Measurements from ENCODE around the gene MBL2.

GRCh38 chr10:52751337-52751736 lies 21.2 kb downstream of the MBL2 start:
- TF ChIP-seq, protein P1, sequence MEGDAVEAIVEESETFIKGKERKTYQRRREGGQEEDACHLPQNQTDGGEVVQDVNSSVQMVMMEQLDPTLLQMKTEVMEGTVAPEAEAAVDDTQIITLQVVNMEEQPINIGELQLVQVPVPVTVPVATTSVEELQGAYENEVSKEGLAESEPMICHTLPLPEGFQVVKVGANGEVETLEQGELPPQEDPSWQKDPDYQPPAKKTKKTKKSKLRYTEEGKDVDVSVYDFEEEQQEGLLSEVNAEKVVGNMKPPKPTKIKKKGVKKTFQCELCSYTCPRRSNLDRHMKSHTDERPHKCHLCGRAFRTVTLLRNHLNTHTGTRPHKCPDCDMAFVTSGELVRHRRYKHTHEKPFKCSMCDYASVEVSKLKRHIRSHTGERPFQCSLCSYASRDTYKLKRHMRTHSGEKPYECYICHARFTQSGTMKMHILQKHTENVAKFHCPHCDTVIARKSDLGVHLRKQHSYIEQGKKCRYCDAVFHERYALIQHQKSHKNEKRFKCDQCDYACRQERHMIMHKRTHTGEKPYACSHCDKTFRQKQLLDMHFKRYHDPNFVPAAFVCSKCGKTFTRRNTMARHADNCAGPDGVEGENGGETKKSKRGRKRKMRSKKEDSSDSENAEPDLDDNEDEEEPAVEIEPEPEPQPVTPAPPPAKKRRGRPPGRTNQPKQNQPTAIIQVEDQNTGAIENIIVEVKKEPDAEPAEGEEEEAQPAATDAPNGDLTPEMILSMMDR (IDR thresholded peaks at IDR 0.05) = no peak
- TF ChIP-seq POLR2AphosphoS5 (IDR thresholded peaks at IDR 0.05) (no peak), EP300 (IDR thresholded peaks at IDR 0.05) (no peak)

Measured in sigmoid colon (tissue), 4 donors.